WTC11 (cell line): ENCODE results near the gene ERBB4. TPM values are rescaled to one million over a fixed set of nuclear protein-coding genes. Genes with fewer than 3 reads are reported as not detected.

ENCODE experiments used
- ATAC-seq: fragments of 200-7000 bp; cut with Tn5 transposase; 2 replicates; pipeline ENCODE4 v1.10.0; 2021; ENCODE audit warnings: mild to moderate bottlenecking, moderate library complexity
- CTCF ChIA-PET: fragments of 300-600 bp; sonication (Branson Sonifier 250); formaldehyde crosslinking; loops from one replicate; lab custom pipeline; 2021; ENCODE audit warnings: antibody characterized with exemption; lab: Charles Lee
- POLR2A ChIA-PET: fragments of 350-600 bp; sonication (Branson Sonifier 250); formaldehyde crosslinking; loops from one replicate; lab custom pipeline; 2021; ENCODE audit warnings: antibody characterized with exemption; lab: Charles Lee
- DNase-seq: peaks from one replicate; pipeline ENCODE4 v3.0.0; 2021; ENCODE audit warnings: low spot score
- H3K27ac Mint-ChIP-seq: 2 replicates; pipeline ENCODE4 v1.8.0; 2021; ENCODE audit warnings: mixed read lengths
- H3K27me3 Mint-ChIP-seq: 2 replicates; pipeline ENCODE4 v1.8.0; 2021; ENCODE audit warnings: low read depth, mild to moderate bottlenecking, moderate library complexity, mixed read lengths
- H3K36me3 Mint-ChIP-seq: 2 replicates; pipeline ENCODE4 v1.8.0; 2021; ENCODE audit warnings: mixed read lengths
- H3K4me1 Mint-ChIP-seq: 2 replicates; pipeline ENCODE4 v1.8.0; 2022; ENCODE audit warnings: mixed read lengths
- H3K4me3 Mint-ChIP-seq: 2 replicates; pipeline ENCODE4 v1.8.0; 2021; ENCODE audit warnings: mild to moderate bottlenecking, moderate library complexity, mixed read lengths
- H3K9me3 Mint-ChIP-seq: 2 replicates; pipeline ENCODE4 v1.8.0; 2021; ENCODE audit warnings: mixed read lengths
- EMX1 ChIP-seq: fragments of 250-450 bp; sonication (Bioruptor Pico); IDR thresholded peaks from 2 replicates; pipeline ENCODE4 v1.8.0; 2021; ENCODE audit warnings: mild to moderate bottlenecking
- FOXJ3 ChIP-seq: sonication (generic); formaldehyde crosslinking; IDR thresholded peaks from 2 replicates; pipeline ENCODE4 v1.9.0; 2021; ENCODE audit warnings: missing genetic modification reagents, mild to moderate bottlenecking, borderline replicate concordance
- GRHL2 ChIP-seq: fragments of 250-450 bp; sonication (Bioruptor Pico); IDR thresholded peaks from 2 replicates; pipeline ENCODE4 v1.8.0; 2022; ENCODE audit warnings: mild to moderate bottlenecking, moderate library complexity; ENCODE audit not compliant: insufficient replicate concordance, severe bottlenecking
- NFYB ChIP-seq: sonication (generic); formaldehyde crosslinking; conservative IDR thresholded peaks from 2 replicates; pipeline ENCODE4 v1.8.0; 2022; ENCODE audit warnings: low read depth, missing genetic modification reagents
- OVOL2 ChIP-seq: fragments of 250-450 bp; sonication (Bioruptor Pico); IDR thresholded peaks from 2 replicates; pipeline ENCODE4 v1.9.0; 2021; ENCODE audit warnings: mild to moderate bottlenecking, borderline replicate concordance
- SOX15 ChIP-seq: fragments of 250-450 bp; sonication (Bioruptor Pico); IDR thresholded peaks from 2 replicates; pipeline ENCODE4 v1.9.0; 2021; ENCODE audit warnings: mild to moderate bottlenecking
- ZNF138 ChIP-seq: sonication (generic); formaldehyde crosslinking; conservative IDR thresholded peaks from 2 replicates; pipeline ENCODE4 v1.8.1; 2022; ENCODE audit warnings: mild to moderate bottlenecking, moderate library complexity, missing genetic modification reagents
- ZNF232 ChIP-seq: sonication (generic); formaldehyde crosslinking; IDR thresholded peaks from 2 replicates; pipeline ENCODE4 v1.8.0; 2022; ENCODE audit warnings: mild to moderate bottlenecking, missing genetic modification reagents
- total RNA-seq: library from RNA; stranded (reverse); gene quantifications from 3 replicates; pipeline ENCODE4 v1.2.3, GENCODE V29; 2021
- TF ChIP-seq, protein P1 (sequence below): fragments of 250-450 bp; sonication (Bioruptor Pico); IDR thresholded peaks from 2 replicates; pipeline ENCODE4 v1.8.0; 2021; ENCODE audit warnings: mild to moderate bottlenecking
- TF ChIP-seq, protein P2 (sequence below): sonication (generic); formaldehyde crosslinking; IDR thresholded peaks from 2 replicates; pipeline ENCODE4 v1.8.0; 2022; ENCODE audit warnings: mild to moderate bottlenecking, missing genetic modification reagents
- TF ChIP-seq, protein P3 (sequence below): fragments of 250-450 bp; sonication (Bioruptor Pico); IDR thresholded peaks from 2 replicates; pipeline ENCODE4 v1.9.0; 2021; ENCODE audit warnings: moderate library complexity, mild to moderate bottlenecking, inconsistent platforms, borderline replicate concordance
- TF ChIP-seq, protein P4 (sequence below): sonication (generic); formaldehyde crosslinking; IDR thresholded peaks from 2 replicates; pipeline ENCODE4 v1.8.0; 2023; ENCODE audit warnings: missing genetic modification reagents, mild to moderate bottlenecking, borderline replicate concordance
- TF ChIP-seq, protein P5 (sequence below): sonication (generic); formaldehyde crosslinking; IDR thresholded peaks from 2 replicates; pipeline ENCODE4 v1.8.1; 2022; ENCODE audit warnings: mild to moderate bottlenecking, missing genetic modification reagents, moderate library complexity, borderline replicate concordance
- TF ChIP-seq, protein P6 (sequence below): sonication (generic); formaldehyde crosslinking; IDR thresholded peaks from 2 replicates; pipeline ENCODE4 v1.8.0; 2023; ENCODE audit warnings: missing genetic modification reagents

ERBB4 gene
- total RNA-seq, 1 experiment from 2014 or later, result 1.6 TPM

DNA sequence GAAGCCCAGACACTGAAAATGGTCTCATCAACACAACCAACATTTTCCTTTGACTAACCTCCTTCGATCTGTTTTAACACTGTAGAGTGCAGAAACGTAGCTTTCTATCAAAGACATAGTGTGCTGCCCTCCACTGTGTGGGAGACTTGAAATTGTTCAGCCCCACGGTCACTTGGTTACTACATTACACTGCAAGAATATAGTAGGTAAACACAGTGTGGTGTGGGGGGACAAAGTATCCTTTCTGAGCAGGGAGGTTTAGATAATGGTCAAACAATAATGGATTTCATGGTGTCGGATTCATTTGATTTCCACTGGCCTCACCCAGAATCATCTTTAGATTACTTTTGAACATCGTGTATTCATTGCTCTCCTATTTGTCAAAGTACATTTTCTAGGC, 181.0 kb downstream of the ERBB4 start (continued):
- TF ChIP-seq, protein P1, sequence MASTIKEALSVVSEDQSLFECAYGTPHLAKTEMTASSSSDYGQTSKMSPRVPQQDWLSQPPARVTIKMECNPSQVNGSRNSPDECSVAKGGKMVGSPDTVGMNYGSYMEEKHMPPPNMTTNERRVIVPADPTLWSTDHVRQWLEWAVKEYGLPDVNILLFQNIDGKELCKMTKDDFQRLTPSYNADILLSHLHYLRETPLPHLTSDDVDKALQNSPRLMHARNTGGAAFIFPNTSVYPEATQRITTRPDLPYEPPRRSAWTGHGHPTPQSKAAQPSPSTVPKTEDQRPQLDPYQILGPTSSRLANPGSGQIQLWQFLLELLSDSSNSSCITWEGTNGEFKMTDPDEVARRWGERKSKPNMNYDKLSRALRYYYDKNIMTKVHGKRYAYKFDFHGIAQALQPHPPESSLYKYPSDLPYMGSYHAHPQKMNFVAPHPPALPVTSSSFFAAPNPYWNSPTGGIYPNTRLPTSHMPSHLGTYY (CRISPR knock-in tag), result no peak
- TF ChIP-seq SOX15, result no peak
- TF ChIP-seq, protein P2, sequence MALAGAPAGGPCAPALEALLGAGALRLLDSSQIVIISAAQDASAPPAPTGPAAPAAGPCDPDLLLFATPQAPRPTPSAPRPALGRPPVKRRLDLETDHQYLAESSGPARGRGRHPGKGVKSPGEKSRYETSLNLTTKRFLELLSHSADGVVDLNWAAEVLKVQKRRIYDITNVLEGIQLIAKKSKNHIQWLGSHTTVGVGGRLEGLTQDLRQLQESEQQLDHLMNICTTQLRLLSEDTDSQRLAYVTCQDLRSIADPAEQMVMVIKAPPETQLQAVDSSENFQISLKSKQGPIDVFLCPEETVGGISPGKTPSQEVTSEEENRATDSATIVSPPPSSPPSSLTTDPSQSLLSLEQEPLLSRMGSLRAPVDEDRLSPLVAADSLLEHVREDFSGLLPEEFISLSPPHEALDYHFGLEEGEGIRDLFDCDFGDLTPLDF (CRISPR knock-in tag), result no peak
- TF ChIP-seq, protein P3, sequence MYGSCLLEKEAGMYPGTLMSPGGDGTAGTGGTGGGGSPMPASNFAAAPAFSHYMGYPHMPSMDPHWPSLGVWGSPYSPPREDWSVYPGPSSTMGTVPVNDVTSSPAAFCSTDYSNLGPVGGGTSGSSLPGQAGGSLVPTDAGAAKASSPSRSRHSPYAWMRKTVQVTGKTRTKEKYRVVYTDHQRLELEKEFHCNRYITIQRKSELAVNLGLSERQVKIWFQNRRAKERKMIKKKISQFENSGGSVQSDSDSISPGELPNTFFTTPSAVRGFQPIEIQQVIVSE (CRISPR knock-in tag), result no peak
- TF ChIP-seq OVOL2, result no peak
- TF ChIP-seq ZNF232, result no peak
- TF ChIP-seq FOXJ3 (CRISPR knock-in tag), result no peak

DNA sequence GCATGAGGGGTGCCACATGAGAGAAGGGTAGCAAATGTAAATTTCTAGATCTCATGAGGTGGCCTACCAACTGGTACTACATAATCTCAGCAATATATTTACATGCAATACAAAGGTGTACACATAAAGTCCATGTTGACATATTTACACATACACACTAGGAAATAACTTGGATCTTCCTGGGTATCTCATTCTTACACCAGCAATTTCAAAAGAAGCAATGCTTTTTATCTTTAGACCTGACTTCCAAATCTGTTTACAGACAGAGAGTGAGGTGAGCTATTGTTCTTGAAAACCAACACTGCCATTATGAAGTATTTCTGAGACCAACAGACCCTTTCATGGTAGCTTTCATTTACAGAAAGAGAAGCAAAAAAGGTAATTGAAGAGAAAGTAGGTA, 184.2 kb downstream of the ERBB4 start:
- Mint-ChIP-seq H3K27me3 (no peaks in the 10 kb centered on the region), H3K4me1 (peaks cover 3% of the 10 kb centered on the region; the same call in 1 of the 2 replicates), H3K27ac (no peak overlapping the region), H3K9me3 (peaks cover 4% of the 10 kb centered on the region; the same call in 1 of the 2 replicates), H3K36me3 (no peaks in the 10 kb centered on the region), H3K4me3 (no peak overlapping the region)
- ATAC-seq, result no peak
- no peak for DNase-seq
- POLR2A ChIA-PET, result no interaction called here
- CTCF ChIA-PET, result no interaction called here
- TF ChIP-seq, protein P4, sequence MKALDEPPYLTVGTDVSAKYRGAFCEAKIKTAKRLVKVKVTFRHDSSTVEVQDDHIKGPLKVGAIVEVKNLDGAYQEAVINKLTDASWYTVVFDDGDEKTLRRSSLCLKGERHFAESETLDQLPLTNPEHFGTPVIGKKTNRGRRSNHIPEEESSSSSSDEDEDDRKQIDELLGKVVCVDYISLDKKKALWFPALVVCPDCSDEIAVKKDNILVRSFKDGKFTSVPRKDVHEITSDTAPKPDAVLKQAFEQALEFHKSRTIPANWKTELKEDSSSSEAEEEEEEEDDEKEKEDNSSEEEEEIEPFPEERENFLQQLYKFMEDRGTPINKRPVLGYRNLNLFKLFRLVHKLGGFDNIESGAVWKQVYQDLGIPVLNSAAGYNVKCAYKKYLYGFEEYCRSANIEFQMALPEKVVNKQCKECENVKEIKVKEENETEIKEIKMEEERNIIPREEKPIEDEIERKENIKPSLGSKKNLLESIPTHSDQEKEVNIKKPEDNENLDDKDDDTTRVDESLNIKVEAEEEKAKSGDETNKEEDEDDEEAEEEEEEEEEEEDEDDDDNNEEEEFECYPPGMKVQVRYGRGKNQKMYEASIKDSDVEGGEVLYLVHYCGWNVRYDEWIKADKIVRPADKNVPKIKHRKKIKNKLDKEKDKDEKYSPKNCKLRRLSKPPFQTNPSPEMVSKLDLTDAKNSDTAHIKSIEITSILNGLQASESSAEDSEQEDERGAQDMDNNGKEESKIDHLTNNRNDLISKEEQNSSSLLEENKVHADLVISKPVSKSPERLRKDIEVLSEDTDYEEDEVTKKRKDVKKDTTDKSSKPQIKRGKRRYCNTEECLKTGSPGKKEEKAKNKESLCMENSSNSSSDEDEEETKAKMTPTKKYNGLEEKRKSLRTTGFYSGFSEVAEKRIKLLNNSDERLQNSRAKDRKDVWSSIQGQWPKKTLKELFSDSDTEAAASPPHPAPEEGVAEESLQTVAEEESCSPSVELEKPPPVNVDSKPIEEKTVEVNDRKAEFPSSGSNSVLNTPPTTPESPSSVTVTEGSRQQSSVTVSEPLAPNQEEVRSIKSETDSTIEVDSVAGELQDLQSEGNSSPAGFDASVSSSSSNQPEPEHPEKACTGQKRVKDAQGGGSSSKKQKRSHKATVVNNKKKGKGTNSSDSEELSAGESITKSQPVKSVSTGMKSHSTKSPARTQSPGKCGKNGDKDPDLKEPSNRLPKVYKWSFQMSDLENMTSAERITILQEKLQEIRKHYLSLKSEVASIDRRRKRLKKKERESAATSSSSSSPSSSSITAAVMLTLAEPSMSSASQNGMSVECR (CRISPR knock-in tag), result no peak
- no peak for TF ChIP-seq EMX1 (CRISPR knock-in tag)
- TF ChIP-seq, protein P5, sequence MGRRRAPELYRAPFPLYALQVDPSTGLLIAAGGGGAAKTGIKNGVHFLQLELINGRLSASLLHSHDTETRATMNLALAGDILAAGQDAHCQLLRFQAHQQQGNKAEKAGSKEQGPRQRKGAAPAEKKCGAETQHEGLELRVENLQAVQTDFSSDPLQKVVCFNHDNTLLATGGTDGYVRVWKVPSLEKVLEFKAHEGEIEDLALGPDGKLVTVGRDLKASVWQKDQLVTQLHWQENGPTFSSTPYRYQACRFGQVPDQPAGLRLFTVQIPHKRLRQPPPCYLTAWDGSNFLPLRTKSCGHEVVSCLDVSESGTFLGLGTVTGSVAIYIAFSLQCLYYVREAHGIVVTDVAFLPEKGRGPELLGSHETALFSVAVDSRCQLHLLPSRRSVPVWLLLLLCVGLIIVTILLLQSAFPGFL (CRISPR knock-in tag), result no peak
- no peak for TF ChIP-seq NFYB (CRISPR knock-in tag)
- TF ChIP-seq GRHL2 (CRISPR knock-in tag), result no peak
- TF ChIP-seq, protein P2 (CRISPR knock-in tag), result no peak
- no peak for TF ChIP-seq ZNF138 (CRISPR knock-in tag)
- TF ChIP-seq, protein P6, sequence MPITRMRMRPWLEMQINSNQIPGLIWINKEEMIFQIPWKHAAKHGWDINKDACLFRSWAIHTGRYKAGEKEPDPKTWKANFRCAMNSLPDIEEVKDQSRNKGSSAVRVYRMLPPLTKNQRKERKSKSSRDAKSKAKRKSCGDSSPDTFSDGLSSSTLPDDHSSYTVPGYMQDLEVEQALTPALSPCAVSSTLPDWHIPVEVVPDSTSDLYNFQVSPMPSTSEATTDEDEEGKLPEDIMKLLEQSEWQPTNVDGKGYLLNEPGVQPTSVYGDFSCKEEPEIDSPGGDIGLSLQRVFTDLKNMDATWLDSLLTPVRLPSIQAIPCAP (CRISPR knock-in tag), result no peak
- TF ChIP-seq, all 79 proteins: peak for 0
